ENCODE results near the gene TMEM44. TPM values are rescaled to one million over a fixed set of nuclear protein-coding genes. Genes with fewer than 3 reads are reported as not detected.
A peak's percentile ranks its signal among the peaks of the same experiment; 100 is the strongest.

The TMEM44 gene
- polyA plus RNA-seq, 6 donors from 2014 or later: 0.60 to 2.4 (median 0.94) TPM; not detected in 1

DNA sequence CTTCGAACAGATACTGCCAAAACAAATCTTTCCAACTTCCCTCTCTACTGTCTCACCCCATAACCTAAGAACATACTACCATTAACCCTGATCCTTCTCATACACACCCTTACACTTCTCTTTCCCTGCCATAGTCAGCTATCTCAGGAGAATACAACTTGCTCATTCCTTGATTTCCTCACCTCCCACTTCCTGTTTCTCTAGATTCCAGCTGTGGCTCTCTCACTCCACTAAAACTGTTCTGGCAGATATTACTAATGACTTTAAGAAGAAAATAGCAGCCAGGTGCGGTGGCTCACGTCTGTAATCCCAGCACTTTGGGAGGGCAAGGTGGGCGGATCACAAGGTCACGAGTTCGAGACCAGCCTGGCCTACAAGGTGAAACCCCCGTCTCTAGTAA, 34.1 kb upstream of the TMEM44 start:
- no peak for ATAC-seq (ENCODE audit: low read depth in 2 of 2)

DNA sequence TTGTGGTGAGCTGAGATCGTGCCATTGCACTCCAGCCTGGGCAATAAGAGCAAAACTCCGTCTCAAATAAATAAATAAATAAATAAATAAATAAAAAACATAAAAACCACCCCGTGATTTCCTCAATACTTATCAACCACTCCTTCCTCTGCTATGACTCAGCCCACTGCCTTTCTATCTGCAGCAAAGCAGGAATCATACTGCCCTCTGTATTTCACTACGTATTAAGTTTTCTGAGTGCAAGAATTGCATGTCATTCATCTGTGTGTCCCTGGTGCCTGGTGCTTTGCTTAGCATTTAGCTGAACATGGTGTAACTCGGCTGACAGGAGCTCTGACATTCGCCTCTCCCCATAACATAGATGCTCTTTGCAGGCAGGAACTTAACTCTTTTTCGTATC, 31.6 kb upstream of the TMEM44 start:
- no peak overlapping the region for H3K27ac Mint-ChIP-seq
- DNase-seq: no peak
- H3K4me3 Mint-ChIP-seq: no peak overlapping the region
- peaks cover 10 to 27% (median 18%) of the 10 kb centered on the region in 3 donors for H3K4me1 Mint-ChIP-seq
- no peaks in the 10 kb centered on the region for H3K9me3 Mint-ChIP-seq
- peaks cover 23 to 39% of the 10 kb centered on the region in 2 donors for H3K36me3 Mint-ChIP-seq
- ATAC-seq (ENCODE audit: low read depth in 2 of 2): no peak
- no peaks in the 10 kb centered on the region for H3K27me3 Mint-ChIP-seq

More for the DNA sequence above, 34.1 kb upstream of the TMEM44 start:
- DNase-seq: no peak
- Mint-ChIP-seq H3K9me3 (no peaks in the 10 kb centered on the region), H3K4me1 (peaks cover 16 to 33% (median 27%) of the 10 kb centered on the region in 3 donors), H3K4me3 (peak overlapping the region in 1 of 8 donors; percentile 17), H3K27me3 (no peaks in the 10 kb centered on the region), H3K27ac (peak overlapping the region in 3 of 6 donors; percentile 21 to 92 (median 67)), H3K36me3 (peaks cover 23 to 35% of the 10 kb centered on the region in 2 donors)

DNA sequence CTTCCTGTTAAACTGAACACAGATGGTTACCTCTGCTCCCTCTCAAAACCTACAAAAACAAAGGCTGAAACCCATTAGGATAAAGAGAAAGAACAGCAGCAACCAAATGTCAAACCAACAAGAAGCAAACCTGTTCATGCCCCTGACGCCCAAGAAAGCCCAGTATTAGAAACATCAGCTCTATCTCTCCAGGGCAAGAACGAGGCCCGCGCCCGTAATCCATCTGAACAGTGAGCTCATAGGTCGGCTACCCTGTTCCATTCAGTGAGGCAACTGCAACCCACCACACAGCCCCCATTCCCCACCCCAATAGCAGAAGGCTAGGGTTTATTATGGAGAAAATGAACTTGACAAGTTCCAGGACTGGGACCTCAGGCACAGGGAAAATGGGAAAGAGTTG, 28.7 kb upstream of the TMEM44 start:
- Mint-ChIP-seq H3K27me3 (no peaks in the 10 kb centered on the region), H3K36me3 (peaks cover 17 to 48% of the 10 kb centered on the region in 2 donors), H3K4me1 (peaks cover 4 to 7% (median 6%) of the 10 kb centered on the region in 3 donors), H3K4me3 (no peak overlapping the region), H3K27ac (no peak overlapping the region), H3K9me3 (no peaks in the 10 kb centered on the region)
- DNase-seq: no peak
- no peak for ATAC-seq (ENCODE audit: low read depth in 2 of 2)

DNA sequence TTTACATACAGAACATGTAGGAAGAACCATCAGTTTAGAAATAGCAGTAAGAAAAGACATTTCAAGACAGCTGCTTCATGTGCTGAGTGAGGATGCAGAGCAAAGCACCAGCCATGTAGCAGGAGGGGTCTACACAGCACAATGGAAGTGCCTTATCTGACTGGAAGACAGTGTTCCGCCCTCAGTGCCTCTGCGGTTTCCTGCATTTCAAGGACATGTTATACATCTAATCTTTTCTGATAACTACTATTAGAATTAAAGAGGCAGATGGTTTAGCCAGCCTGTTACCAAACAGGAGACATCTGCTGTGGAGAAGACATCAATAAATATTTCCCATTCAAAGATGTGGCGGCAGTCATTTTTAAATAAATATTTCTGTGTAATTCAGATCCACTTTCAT, 28.2 kb upstream of the TMEM44 start:
- Mint-ChIP-seq H3K9me3 (no peaks in the 10 kb centered on the region), H3K27ac (peak overlapping the region in 2 of 6 donors; percentile 24 to 86), H3K27me3 (no peaks in the 10 kb centered on the region), H3K4me1 (peaks cover 4 to 7% (median 6%) of the 10 kb centered on the region in 3 donors), H3K4me3 (no peak overlapping the region), H3K36me3 (peaks cover 17 to 45% of the 10 kb centered on the region in 2 donors)
- ATAC-seq (ENCODE audit: low read depth in 2 of 2) (no peak), DNase-seq (no peak)

DNA sequence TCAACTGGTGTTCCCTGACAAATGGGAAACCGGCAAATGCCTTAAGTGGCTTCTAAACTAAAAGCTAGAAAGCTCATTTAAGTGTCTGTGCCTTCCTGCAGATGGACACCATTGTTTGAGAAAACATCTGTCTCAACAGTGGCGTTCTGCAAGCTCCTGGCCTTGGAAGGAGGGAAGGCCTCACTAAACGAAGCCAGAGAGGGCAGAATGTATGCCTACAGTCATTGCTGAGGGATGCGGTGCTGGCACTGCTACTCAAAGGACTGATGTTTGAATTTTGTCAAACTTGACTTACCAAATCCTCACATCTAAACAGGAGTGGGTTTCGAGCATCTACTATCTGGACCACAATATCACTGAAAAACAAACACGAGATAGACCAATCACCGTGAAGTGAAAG, 26.6 kb upstream of the TMEM44 start:
- DNase-seq: no peak
- no peaks in the 10 kb centered on the region for H3K27me3 Mint-ChIP-seq

DNA sequence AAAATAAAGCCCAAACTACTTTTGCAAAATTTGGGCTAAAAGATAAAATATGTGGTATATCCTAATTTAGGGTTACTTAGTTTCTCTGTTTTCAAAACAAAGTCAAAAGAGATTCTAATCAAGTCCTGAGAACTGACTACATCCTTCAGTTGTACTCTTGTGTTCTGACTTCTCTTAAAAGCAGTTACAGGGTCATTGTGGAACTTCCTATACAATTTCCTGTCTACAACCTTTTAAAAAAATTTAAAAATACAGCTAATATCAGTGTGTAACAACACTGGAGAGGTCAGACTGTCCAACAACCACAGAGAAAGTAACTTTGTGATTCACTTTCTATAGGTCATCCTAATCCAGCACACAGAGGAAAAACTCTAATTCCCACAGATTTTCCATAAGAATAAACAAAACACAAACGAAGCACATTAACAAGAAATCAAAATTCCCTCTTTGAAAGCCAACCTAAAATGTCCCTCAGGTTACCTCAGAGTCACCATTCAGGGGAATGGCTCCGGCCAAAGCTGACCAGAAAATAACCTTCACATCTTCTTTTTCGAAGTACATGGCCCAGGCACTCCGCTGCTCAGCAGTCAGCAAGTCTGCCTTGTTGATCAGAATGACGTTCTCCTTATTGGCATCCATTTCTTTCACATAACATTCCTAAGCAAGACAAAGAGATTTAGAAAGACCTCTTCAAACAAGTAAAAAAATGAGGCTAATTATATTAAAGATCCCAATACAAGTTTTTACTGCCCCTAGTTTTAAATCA, 25.4 kb upstream of the TMEM44 start:
- ATAC-seq (ENCODE audit: low read depth in 2 of 2) (no peak), DNase-seq (no peak)
- Mint-ChIP-seq H3K36me3 (peaks cover 21 to 37% of the 10 kb centered on the region in 2 donors), H3K27ac (peak overlapping the region in 1 of 6 donors; percentile 22), H3K4me3 (no peak overlapping the region), H3K9me3 (no peaks in the 10 kb centered on the region), H3K4me1 (peaks cover 0 to 10% (median 7%) of the 10 kb centered on the region in 3 donors), H3K27me3 (no peaks in the 10 kb centered on the region)

More for the DNA sequence above, 26.6 kb upstream of the TMEM44 start:
- Mint-ChIP-seq H3K36me3 (peaks cover 12 to 33% of the 10 kb centered on the region in 2 donors), H3K9me3 (no peaks in the 10 kb centered on the region), H3K4me3 (no peak overlapping the region), H3K4me1 (peaks cover under 1 to 7% (median 6%) of the 10 kb centered on the region in 3 donors), H3K27ac (no peak overlapping the region)
- no peak for ATAC-seq (ENCODE audit: low read depth in 2 of 2)

DNA sequence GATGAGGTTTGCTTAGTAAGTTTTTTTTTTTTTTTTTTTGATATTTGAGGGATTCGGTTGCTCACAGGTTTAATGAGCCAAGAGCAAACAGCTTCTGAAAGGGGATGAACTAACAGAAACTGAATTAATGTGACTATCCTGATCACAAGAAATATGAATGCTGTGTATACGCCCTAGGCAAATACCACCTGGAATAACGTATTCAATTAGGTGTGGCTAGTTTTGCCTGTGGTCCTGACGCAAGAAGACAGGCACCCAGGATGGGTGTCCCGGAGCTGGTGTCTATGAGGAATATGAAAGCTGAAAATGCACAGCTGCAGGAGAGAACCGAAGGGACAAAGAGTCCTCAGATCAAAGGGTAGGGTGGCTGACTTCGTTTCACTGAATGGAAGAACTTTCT, 24.2 kb upstream of the TMEM44 start:
- Mint-ChIP-seq H3K36me3 (peaks cover 33 to 38% of the 10 kb centered on the region in 2 donors), H3K27me3 (no peaks in the 10 kb centered on the region), H3K9me3 (no peaks in the 10 kb centered on the region), H3K4me3 (no peak overlapping the region), H3K4me1 (peaks cover 0 to 10% (median 7%) of the 10 kb centered on the region in 3 donors), H3K27ac (peak overlapping the region in 2 of 6 donors; percentile 38 to 39)
- DNase-seq (no peak), ATAC-seq (ENCODE audit: low read depth in 2 of 2) (no peak)

DNA sequence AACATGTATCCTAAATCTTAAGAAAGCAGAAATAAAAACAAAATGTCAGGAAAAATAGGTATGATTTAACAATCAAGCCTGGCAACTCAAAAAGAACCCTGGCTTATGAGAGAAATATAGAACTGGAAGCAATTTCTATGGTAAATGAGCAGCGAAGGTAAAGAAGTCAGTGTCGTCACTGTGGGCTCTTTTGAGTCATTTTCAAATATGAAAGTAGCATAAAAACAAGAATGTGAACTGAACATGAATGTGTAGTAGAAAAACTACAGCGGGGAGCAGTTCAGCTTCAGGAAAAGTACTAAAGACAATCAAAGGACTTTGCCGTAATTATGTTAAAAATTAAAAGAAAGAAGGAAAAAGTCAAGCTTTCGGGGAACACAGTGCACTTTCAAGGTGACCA, 21.2 kb upstream of the TMEM44 start:
- no peak overlapping the region for H3K27ac Mint-ChIP-seq
- no peak for ATAC-seq (ENCODE audit: low read depth in 2 of 2)
- no peak for DNase-seq

DNA sequence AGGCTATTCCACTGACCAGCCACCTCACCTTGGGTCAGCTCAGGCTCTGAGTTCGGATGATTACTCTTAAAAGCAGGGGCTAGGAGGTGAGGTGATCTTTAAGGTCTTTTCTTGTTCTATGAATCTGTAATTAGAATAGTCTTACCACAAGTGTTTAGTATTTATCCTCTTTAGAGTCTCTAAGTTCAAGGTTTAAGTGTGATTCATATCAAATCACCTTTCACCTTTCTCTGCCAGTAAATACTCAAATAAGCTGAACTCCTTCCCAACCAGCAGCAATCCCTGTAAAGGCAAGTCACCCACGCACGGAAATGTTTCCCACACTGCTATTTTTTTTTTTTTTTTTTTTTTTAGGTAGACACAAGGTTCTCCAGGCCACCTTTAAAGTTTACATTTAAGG, 14.5 kb upstream of the TMEM44 start:
- no peaks in the 10 kb centered on the region for H3K27me3 Mint-ChIP-seq
- DNase-seq (no peak), ATAC-seq (ENCODE audit: low read depth in 2 of 2) (no peak)
- no peaks in the 10 kb centered on the region for H3K9me3 Mint-ChIP-seq
- no peak overlapping the region for H3K4me3 Mint-ChIP-seq
- peaks cover 12 to 18% (median 15%) of the 10 kb centered on the region in 3 donors for H3K4me1 Mint-ChIP-seq
- H3K27ac Mint-ChIP-seq: peak overlapping the region in 1 of 6 donors; percentile 47
- peaks cover 36 to 52% of the 10 kb centered on the region in 2 donors for H3K36me3 Mint-ChIP-seq

More for the DNA sequence above, 21.2 kb upstream of the TMEM44 start:
- Mint-ChIP-seq H3K36me3 (peaks cover 51 to 53% of the 10 kb centered on the region in 2 donors), H3K9me3 (no peaks in the 10 kb centered on the region), H3K27me3 (no peaks in the 10 kb centered on the region), H3K4me3 (no peak overlapping the region), H3K4me1 (peaks cover 0 to 5% (median 0%) of the 10 kb centered on the region in 3 donors)

DNA sequence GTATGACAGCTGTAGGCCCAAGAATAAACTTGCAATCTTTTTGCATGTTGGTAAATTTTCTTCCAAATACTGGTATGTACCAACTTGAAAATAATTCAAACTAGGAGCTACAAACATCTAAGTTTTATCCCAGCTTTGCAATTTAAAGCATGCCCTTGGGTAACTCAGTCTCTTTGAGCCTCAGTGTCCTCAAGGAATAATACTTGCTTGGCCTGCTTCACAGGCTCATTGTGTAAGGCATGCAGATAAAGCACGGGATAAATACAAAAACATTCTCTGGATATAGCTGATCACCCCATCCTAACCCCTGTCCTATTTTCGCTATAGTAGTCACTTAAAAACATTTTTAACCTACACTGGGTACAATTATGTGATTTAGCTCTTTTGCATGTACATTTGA, 9.6 kb upstream of the TMEM44 start:
- Mint-ChIP-seq H3K9me3 (no peaks in the 10 kb centered on the region), H3K4me1 (peaks cover 12 to 29% (median 27%) of the 10 kb centered on the region in 3 donors), H3K4me3 (no peak overlapping the region), H3K36me3 (peaks cover 18 to 41% of the 10 kb centered on the region in 2 donors), H3K27me3 (no peaks in the 10 kb centered on the region), H3K27ac (no peak overlapping the region)
- no peak for DNase-seq
- ATAC-seq (ENCODE audit: low read depth in 2 of 2): no peak

DNA sequence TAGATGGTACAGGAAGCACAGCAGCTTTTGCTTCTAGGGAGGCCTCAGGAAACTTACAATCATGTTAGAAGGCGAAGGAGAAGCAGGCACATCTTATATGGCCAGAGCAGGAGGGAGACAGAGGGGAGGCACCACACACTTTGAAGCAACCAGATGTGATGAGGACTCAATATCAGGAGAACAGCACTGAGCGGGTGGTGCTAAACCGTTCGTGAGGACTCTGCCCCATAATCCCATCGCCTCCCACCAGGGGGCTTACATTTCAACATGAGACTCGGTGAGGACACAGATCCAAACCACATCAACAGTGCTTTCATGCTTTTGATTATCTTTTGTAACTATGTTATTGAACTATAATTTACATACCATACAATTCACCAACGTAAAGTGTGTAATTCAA, 7.6 kb upstream of the TMEM44 start:
- peak overlapping the region in 1 of 6 donors; percentile 75 for H3K27ac Mint-ChIP-seq
- DNase-seq: peak; percentile 21
- peaks cover 18 to 32% of the 10 kb centered on the region in 2 donors for H3K36me3 Mint-ChIP-seq
- no peak overlapping the region for H3K4me3 Mint-ChIP-seq
- H3K4me1 Mint-ChIP-seq: peaks cover 11 to 32% (median 27%) of the 10 kb centered on the region in 3 donors
- peak in 1 of 2 donors; percentile 44 for ATAC-seq (ENCODE audit: low read depth in 2 of 2)
- no peaks in the 10 kb centered on the region for H3K9me3 Mint-ChIP-seq
- H3K27me3 Mint-ChIP-seq: no peaks in the 10 kb centered on the region

DNA sequence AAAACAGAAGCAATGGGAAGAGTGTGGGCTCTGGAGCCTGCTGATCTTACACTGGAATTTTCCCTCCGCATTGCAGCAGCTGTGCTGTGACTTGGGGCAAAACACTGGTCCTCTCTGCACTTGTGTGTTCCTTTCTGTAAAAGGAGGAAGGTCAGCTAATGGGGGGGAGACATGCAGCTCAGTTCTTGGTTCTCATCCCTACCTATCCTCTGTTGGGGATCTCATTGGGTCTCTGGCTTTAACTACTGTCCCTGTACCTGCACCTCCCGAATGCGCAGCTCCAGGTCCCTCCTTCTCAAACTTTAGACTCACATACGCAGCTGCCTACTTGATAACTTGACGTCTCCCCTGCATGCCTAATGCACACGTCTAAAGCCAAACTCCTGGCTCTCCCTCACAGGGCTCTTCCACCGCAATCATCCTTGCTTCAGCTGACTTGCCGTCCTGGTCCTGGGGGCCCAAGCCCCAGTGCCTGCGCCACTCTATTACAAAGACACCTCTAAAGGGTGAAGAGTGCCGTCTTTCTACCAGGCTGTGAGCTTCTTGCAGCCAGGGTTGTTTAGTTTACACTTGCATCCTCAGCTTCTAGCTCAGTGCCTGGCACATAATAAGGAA, 5.9 kb upstream of the TMEM44 start:
- peaks cover 0 to 23% (median 13%) of the 10 kb centered on the region in 3 donors for H3K4me1 Mint-ChIP-seq
- DNase-seq: no peak
- ATAC-seq (ENCODE audit: low read depth in 2 of 2): no peak
- peaks cover 18 to 21% of the 10 kb centered on the region in 2 donors for H3K36me3 Mint-ChIP-seq
- no peaks in the 10 kb centered on the region for H3K9me3 Mint-ChIP-seq
- H3K27me3 Mint-ChIP-seq: no peaks in the 10 kb centered on the region
- no peak overlapping the region for H3K4me3 Mint-ChIP-seq
- peak overlapping the region in 2 of 6 donors; percentile 51 to 72 for H3K27ac Mint-ChIP-seq

DNA sequence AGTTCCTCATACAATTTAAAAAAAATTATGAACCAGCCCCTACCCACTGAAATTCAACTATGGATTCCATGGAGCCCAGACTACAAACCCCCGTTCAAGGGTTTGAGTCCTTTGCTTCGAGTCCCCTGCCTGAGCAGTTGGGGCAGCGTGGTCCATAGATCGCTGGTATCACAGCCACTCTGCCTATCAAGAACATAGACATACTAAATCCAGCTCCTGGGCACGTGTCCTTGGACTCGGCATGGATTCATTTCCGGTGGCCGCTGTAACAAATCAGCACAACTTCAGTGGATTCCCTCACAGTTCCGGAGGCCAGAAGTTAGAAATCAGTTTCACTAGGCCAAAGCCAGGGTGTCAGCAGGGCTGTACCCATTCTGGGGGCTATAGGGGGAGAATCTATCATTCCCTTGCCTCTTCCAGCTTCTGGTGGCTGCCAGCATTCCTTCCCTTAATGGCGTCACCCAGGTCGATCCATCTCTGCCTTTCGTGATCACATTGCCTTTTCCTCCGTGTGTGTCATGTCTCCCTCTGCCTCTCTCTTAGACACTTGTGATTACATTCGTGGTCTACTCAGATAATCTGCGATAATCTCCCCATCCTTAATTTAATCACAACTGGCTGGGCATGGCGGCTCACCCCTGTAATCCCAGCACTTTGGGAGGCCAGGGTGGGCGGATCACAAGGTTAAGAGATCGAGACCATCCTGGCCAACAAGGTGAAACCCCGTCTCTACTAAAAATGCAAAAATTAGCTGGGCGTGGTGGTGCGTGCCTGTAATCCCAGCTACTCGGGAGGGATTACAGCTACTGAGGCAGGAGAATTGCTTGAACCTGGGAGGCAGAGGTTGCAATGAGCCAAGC, 4.6 kb upstream of the TMEM44 start:
- Mint-ChIP-seq H3K9me3 (no peaks in the 10 kb centered on the region), H3K36me3 (peaks cover 12 to 18% of the 10 kb centered on the region in 2 donors), H3K4me3 (peak overlapping the region in 1 of 8 donors; percentile 61), H3K4me1 (peaks cover 3 to 29% (median 17%) of the 10 kb centered on the region in 3 donors), H3K27ac (peak overlapping the region in 2 of 6 donors; percentile 10 to 16), H3K27me3 (no peaks in the 10 kb centered on the region)
- DNase-seq (no peak), ATAC-seq (ENCODE audit: low read depth in 2 of 2) (no peak)

All from naive B cell (primary cell).